HT1080 (cell line): Measurements from ENCODE around the gene CFAP157. TPM values are rescaled to one million over a fixed set of nuclear protein-coding genes. Genes with fewer than 3 reads are reported as not detected.
"Not testable (repeated sequence)": the region's sequence is repeated elsewhere in the genome, so short reads cannot be mapped to it uniquely, and the experiment has no call there.

Source experiments
- DNase-seq: peaks from one replicate; pipeline ENCODE4 v3.0.0-alpha.2; 2015; ENCODE audit warnings: low read depth
- total RNA-seq: library from RNA; depleted of rRNA; stranded (reverse); fragments of >200 nt; shearing (Covaris generic); gene quantifications from 2 replicates; pipeline ENCODE4 v1.2.3, GENCODE V29; 2014

Gene CFAP157
- total RNA-seq, 1 experiment from 2014 or later: not detected

DNA sequence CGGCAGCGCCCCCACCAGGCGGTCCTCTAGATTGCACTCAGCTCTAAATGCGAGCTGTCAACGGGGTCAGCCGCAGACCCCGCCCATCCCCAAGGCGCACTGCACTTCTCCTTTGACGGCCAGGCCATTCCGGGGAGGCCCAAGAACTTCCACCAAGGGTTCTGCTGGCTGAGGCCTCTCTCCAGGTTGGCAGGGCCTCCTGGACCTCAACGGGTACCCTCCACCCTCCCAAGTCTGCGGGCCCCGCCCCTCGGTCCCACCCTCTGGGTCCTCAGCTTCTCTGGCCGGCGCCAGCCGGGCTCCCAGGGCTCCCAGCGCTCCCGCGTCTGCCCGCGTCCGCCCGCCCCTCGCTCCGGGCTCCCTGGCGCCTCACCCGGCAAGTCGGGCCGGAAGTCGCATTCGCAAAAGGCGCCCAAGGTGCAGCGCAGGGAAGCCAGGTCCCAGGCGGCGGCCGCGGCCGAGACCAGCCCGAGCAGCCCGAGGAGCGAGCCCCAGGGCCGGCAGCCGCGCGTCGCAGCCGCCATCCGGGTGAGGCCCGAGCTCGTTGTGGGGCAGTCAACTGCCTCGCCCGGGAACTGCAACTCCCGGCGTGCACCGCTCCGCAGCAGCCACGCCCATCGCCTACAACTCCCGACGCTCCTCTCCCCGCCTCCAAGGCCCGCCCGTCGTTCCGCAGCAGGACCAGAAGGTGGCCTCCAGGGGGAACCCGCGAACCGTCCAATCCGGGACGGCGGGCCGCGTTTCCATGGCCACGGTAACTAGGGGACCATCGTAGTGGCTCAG, 28.1 kb downstream of the CFAP157 start, which contains the start of gene TOR2A:
TOR2A (minus strand) TSS at position 548 of the 783 bp plus-strand sequence; CDS start at position 524, 24 bp downstream.
- DNase-seq: peak; percentile 96

DNA sequence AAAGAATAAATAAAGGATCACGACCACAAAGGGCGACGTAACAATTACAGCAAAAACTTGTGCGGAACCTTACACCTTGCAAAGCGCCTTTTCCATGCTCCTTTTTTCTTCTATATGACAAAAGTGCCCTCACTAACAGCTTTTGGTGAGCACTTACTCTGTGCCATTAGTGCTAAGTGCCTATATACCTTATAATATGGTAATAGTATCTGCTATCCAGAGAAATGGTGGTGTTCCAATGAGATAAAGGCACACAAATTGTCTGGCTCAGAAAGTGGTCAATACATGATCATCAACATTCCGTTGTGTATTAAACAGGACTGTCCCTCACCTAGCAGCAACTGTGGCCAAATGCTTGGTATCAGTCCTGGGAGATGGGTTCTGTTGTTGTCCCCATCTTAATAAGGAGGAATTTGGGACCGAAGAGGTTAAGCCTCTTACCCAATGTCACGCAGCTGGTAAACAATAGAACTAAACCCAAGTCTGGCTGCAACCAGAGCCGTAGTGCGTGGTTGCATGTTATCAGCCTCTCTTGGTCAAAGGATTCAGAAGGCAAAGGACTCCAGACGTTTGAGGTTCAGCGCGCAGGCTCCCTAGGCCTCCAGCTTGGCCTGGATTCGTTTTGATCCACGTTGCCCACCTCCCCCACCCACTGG, 28.9 kb downstream of the CFAP157 start:
- DNase-seq: no peak

DNA sequence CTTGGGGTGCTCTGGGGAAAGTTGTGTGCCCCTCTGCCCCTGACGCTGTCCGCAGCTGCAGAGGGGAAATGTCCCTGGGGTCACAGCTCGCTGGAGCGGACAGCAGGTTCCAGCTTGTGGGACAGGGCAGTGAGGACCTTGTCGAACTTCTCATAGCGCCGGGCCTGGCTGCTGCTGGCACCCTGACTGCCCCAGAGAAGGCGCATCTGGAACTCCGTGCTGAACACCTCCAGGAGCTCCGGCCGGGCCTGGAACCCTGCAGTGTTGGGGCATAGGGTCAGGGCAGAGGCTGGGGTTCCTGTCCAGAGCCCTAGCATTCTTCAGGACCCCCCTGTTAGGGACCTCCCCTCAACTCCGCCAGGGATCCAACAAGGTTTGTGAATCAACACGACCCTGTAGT, 31.9 kb downstream of the CFAP157 start:
- DNase-seq: no peak

DNA sequence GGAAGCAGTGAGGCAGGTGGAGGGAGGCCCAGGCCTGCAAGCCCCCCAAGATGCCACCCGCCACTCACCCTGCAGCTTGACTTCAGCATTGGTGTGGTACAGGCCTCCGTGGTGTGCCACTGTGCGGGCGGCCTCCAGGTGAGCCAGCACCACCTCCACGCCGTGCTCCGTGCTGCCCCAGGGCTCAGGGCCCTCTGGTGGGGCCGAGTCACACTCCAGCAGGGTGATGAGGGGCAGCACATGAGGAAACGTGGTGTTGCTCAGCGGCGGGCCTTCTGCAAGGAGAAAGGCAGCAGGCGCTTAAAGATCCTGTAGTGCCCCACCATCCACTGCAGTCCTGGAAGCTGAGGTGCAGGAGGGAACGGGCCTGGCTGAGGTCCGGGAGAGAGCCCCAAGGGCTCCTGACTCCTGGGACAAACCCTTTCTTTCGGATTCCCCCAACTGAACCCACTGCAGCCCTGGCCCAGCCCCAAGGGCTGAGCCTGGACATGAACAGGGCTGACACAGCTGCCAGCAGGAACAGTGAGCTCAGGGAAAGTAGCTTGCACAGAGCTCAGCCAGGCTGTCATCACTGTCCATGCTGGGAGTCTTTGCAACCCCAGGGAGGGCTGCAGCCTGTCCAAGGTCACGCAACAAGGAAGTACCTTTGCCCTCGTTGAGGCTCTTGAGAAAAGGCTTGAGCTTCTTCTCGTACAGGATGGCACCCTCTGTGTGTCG, 33.0 kb downstream of the CFAP157 start:
- DNase-seq: no peak

DNA sequence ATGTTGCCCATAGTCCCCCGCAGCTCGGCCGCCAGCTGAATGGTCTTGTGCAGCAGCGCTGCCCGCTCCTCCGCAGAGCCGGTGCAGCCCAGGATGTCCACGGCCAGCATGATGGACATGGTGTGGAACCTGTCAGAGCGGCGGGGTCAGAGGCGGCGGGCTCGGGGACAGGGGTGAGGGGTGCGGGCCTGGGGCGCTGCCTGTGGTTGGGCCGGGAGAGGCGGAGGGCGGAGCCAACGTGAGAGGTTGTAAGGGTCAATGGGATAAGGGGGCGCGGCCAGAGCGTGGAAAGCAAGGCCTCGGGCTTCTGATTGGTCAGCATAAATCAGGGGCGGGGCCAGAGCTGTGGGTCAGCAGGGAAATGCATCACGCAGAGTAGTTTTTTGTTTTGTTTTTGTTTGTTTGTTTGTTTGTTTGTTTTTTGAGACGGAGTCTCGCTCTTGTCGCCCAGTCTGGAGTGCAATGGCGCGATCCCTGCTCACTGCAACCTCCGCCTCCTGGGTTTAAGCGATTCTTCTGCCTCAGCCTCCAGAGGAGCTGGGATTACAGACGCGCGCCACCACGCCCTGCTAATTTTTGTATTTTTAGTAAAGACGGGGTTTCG, 35.1 kb downstream of the CFAP157 start:
- DNase-seq: no peak

DNA sequence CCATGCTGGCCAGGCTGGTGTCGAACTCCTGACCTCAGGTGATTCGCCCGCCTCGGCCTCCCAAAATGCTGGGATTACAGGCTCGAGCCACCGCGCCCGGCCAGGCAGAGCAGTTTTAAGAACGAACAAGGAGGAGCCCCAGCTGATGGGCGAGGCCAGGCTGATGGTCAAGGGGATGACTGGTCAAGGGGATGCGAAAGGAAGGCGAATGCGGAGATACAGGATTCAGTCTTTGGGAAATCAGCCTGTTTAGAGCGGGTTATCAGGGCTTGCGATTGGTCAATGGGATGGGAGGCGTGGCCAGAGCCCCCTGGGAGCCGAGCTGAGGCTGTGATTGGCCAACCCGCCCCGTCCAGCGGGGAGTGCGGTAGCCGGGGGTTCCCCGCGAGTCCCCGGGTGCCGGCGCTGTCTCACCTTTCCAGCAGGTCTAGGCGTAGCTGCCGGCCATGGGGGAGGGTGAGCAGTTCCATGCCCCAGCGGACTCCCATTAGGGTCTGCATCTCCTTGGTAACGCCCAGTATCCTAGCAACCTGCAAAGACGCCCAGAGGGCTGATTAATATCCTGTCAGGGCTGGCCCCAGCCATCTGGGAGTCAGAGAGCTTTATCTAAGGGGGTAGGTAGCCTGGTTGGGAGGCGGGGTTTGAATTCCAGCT, 35.8 kb downstream of the CFAP157 start:
- DNase-seq: peak; percentile 27

DNA sequence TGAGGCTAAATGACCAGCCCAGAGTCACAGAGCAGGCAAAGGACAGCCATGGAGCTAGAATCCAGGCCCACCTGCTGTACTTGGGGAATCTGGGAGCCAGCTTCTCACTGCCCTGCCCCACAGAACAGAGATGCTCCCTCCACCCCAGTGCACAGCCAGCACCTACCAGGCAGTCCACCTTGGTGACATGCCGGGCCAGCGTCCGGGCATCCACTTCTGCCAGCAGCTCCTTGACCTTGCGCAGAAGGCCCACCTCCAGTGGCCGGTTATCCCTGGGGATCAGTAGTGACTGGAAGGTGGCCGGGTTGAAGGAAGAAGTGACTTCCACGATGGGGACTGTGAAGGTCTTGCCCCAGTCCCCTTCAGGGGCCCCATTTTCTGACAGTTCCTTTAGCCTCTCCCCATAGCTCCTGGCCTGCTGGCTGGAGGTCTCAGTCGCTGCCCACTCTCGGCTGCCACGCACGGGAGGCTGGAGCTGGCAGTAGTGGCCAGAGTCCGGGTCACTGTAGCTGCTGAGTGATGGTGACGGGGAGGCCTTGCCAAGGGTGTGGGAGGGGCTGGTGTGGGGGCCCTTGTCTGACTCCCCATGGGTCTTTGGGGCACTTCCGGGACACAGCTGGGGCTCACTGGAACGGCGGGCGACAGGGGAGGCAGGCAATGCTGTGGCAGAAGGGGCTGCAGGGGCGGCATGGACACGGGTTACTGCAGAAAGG, 37.8 kb downstream of the CFAP157 start:
- no peak for DNase-seq

DNA sequence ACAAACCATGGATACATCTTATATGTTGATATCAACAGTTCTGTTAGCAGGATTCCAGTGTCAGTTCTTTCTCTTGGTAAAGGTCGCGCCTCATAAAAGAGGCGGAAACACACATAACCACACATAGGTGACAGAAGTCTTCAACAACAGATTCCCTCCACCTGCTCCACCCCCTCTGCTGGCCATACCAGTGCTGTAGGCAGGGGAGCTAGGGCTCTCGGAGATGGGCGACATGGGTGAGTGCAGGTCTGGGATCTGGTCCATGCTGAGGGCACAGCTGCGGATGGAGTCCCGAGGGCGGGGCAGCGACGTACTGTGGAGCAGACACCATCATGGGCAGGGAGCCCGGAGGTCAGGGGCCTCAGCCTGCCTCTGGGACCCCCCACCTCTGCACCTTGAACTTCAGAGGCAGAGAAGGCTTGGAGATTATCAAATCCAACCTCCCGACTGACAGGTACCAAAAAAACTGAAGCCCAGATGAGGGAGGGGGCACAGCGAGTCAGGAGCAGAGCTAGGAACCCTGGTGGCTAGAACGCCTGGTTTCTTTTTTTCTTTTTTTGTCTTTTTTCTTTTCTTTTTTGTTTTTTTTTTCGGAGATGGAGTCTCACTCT, 40.3 kb downstream of the CFAP157 start:
- DNase-seq: no peak

DNA sequence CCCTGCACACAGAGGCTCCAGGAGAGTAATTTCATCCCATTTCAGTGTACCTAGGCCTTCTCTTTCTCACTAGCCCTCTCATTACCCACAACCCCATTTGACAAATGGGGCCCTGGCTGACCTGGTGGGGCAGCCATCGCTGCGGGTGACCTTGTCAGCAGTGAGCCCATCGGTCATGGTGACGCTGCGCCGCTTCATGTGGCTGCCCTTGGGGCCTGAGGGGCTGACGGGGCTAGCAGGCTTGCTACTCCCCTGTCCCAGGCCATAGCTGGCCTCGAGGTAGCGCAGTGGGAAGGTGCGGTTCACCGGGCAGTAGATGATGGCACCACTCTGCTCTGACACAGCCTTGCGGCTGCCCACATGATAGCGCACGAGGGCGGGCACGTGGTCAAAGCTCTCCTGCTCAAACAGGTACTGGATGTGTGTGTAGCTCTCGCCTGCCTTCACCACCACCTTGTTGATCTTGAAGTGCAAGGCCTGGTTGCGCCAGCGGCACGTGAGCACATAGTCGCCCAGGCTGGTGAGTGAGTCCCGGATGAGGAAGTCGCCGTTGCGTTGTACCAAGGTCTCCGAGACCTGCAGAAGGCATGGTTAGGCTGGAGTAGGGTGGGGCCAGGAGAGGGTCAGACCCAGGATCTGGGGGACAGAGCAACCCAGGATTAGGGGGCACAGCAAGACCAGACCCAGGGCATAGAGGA, 42.5 kb downstream of the CFAP157 start:
- DNase-seq: no peak

DNA sequence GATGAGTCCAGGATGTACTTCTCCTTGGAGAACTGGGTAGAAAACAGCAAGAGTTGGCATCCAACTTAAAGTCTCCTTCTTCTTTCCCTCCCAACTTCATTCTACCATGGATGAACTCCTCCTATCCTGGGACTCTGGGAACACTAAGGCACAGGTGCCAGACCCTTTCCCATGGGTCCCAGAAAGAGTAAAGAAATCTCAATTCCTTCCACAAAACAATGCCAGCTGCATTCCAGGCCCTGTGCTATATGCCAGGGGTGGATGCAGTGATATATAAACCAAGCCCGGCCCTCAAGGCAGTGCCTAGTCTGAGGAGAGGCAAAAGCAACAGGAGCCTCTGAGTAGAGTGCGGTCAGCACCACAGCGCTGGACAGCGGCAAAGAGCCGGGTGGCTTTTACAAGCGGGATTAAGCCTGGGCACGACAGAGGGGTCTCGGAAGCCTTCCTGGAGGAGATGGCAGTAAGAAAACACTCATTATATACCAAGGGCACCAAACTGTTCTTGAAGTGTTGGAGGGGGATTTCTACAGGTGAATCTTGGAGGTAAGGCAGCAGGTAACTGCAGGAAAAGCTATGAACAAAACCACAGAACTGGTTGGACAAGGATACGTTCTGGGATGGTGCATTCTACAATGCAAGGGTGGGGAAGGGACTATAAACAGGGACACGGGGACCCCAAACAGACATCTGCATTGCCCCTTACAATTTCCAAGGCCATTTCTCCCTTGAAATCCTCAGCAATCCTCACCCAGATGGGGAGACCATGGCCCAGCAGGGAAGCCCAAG, 44.7 kb downstream of the CFAP157 start:
- no peak for DNase-seq

DNA sequence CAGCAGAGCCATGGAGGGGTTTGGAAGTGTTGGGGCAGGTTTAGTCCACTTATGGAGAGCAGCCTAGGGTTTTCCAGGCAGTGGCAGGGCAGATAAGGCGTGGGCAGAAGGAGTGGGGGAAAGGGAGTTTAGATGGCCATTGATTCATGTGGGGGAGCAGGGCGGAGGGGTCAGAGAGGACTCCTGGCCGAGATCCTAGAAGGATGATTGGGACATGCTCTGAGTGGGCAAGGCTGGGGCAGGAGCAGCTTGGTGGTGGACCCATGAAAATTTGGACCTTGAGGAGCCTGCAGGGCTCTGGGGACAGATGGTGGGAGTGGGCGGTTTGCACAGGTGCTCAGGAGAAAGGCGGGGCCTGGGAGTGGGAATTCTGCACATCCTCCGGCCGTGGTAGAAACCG, 46.4 kb downstream of the CFAP157 start:
- no peak for DNase-seq

DNA sequence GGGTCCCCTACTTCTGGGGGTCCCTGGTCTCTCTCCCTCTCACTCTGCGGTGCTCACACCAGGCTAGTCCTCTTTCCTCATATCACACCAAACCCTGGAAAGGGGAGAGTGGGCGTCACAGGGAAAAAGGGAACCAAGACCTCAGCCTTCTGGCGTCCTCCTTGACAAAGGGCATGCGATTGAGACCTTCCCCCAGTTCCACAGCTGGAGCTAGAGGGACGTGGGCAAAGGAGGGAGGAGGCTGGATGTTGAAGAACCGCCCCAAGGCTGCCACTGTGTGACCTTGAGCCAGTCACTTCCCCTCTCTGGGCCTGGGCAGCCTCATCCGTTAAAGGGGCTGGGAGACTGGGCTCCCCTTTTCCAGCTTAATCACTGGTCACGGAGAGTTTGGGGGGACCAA, 46.8 kb downstream of the CFAP157 start:
- no peak for DNase-seq

DNA sequence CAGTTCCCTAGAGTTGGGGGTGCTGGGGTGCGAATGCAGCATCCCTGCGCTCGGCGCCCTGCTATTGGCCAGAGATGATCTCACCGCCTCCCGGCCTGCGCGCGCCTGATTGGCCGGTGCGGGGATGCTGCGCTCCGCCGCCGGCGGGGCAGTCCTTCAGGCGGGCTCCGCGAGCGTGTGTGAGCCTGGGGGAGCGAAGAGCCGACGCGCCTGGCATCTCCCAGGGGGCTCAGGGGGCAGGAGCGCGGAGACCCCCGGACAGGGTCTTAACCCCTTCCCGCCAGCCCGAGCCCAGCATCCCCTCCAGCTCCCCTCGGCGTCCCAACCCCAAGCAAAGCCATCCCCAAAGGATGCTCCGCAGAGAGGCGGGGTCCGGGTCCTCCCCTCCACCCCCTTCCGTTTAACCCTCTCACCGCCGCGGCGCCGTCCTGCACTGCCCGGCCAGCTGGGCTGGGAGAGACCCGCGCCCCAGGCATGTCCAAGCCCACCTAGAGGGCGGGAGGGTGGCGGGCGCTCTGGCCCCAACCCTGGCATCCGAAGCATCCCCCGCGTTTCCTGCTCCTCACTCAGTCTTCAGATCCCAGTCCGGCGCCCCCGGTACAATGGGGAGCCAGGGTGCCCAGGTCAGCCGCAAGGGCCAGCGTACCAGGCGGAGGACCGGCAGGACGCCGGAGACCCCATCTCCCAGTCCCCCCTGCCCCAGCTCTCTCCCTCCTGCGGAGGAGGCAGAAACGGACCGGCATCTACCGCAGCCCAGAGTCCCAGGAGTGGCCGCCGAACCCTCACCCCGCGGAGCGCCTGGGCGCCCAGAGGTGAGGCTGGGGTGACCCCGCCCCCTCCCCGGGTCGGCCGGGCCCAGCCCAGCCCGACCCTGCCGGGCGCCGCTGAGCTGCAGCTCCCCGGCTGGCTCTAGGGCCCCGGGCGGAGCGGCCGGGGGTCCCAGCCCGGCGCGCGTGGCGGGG, 47.6 kb downstream of the CFAP157 start:
- no peak for DNase-seq

DNA sequence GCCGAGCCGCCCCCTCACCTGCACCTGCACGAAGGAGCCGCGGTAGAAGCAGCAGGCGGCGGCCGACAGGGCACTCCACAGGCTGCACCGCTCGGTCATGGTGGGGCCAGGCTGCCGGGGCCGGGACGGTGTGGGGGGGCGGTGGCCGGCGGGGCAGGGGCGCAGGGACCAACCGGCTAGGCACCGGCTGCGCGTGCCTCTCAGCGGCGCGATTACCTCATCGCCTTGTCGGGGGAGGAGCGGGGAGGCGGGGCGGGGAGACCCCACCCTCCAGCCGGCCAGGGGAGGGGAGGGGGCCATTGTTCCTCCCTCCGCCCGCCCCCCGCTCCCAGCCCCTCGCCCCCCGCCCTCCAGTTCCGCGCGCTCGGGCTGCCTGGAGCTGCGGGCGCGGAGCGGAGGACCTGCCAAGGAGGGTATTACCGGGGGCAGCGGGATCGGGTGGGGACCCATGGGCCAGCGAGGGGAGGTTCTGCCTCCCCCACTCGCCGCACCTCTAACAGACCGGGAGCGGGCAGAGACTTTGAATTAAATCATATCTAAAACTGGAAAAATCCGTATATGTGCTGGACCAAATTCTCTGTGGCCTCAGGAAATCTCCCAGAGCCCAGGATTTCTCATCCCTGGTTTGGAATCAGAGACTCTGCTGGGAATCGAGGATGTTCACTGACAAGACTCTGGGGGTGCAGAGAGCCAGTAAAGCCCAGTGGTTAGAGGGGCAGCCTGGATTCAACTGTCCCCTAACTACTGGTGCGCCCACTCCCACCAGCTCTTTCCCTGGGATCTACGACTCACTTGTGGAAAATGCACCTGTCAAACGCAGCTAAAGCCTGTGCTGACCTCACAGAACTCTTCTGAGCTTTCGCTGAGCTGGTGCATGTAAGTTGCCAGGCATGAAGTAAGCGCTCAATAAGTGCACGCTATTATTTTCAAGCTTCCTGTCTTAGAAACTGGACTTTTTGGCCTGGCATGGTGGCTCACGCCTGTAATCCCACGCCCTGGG, 48.6 kb downstream of the CFAP157 start:
- DNase-seq: no peak

DNA sequence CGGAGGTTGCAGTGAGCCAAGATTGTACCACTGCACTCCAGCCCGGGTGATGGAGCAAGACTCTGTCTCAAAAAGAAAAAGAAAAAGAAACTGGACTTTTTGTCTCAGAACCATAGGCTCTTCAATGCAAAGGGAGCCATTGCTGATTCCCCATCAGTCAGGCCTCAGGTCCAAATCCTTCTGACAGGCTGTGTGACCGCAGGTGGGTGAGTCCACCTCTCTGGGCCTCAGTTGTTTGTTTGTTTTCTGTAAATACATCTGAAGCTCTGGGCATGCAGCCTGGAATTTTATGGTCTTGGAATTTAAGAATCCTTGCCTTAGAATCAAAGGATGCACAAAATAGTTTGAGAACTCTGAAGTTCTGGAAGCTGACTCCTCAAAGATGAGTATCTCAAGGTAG, 49.4 kb downstream of the CFAP157 start:
- DNase-seq: no peak

DNA sequence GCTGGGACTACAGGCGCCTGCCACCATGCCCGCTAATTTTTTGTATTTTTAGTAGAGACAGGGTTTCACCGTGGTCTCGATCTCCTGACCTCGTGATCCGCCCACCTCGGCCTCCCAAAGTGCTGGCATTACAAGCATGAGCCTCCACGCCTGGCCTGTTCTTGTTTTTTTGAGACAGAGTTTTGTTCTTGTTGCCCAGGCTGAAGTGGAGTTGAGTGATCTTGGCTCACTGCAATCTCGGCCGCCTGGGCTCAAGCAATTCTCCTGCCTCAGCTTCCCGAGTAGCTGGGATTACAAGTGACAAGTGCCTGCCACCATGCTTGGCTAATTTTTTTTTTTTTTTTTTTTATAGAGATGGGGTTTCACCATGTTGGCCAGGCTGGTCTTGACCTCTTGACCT, 50.0 kb downstream of the CFAP157 start:
- not testable (repeated sequence) for DNase-seq
